H1 (cell line): ENCODE results near the gene KRCC1. TPM values are rescaled to one million over a fixed set of nuclear protein-coding genes. Genes with fewer than 3 reads are reported as not detected.
"Not testable (repeated sequence)": the region's sequence is repeated elsewhere in the genome, so short reads cannot be mapped to it uniquely, and the experiment has no call there.

ENCODE experiments used
- CTCF ChIA-PET: fragments of 300-600 bp; sonication (Branson Sonifier 250); formaldehyde crosslinking; loops from one replicate; lab custom pipeline; 2021; ENCODE audit not compliant: partially characterized antibody; lab: Charles Lee
- POLR2A ChIA-PET: fragments of 300-600 bp; sonication (Branson Sonifier 250); formaldehyde crosslinking; loops from one replicate; lab custom pipeline; 2021; ENCODE audit warnings: inconsistent platforms; ENCODE audit not compliant: partially characterized antibody; lab: Charles Lee
- DNase-seq, 2 experiments: peaks; one replicate each; pipeline versions ENCODE4 v3.0.0 to v3.0.0-alpha.2; 2010 to 2022; ENCODE audit warnings: low spot score in 2 of 2, low read depth in 1 of 2, mixed read lengths in 1 of 2
- FAIRE-seq: peaks from 2 replicates; lab custom pipeline; 2011; peaks lifted over from hg19 to GRCh38; lab: Jason Lieb, UNC
- H2AFZ ChIP-seq: 2 replicates; pipeline ENCODE4 v1.8.1; 2012; ENCODE audit warnings: low read length, inconsistent platforms
- H2AK5ac ChIP-seq: 2 replicates; pipeline ENCODE4 v1.6.1; 2013; ENCODE audit warnings: low read depth, low read length
- H2BK120ac ChIP-seq: replicated peaks from 2 replicates; pipeline ENCODE3; 2013; ENCODE audit warnings: low read depth, low read length, inconsistent platforms
- H2BK12ac ChIP-seq: 2 replicates; pipeline ENCODE4 v1.6.1; 2013; ENCODE audit warnings: low read depth, low read length
- H2BK15ac ChIP-seq: 2 replicates; pipeline ENCODE4 v1.6.1; 2013; ENCODE audit warnings: low read length
- H2BK20ac ChIP-seq: 2 replicates; pipeline ENCODE4 v1.6.1; 2013; ENCODE audit warnings: low read length
- H2BK5ac ChIP-seq: 2 replicates; pipeline ENCODE4 v1.6.1; 2013; ENCODE audit warnings: low read depth, low read length
- H3K14ac ChIP-seq: 2 replicates; pipeline ENCODE4 v1.6.1; 2013; ENCODE audit warnings: inconsistent platforms; ENCODE audit not compliant: insufficient read length
- H3K18ac ChIP-seq: 2 replicates; pipeline ENCODE4 v1.6.1; 2013; ENCODE audit warnings: low read length; ENCODE audit errors: extremely low read depth
- H3K23ac ChIP-seq: 2 replicates; pipeline ENCODE4 v1.6.1; 2013; ENCODE audit warnings: inconsistent platforms; ENCODE audit not compliant: insufficient read length
- H3K23me2 ChIP-seq: 2 replicates; pipeline ENCODE4 v1.6.1; 2013; ENCODE audit warnings: low read depth, low read length
- H3K27ac ChIP-seq: 2 replicates; pipeline ENCODE4 v1.6.1; 2011; ENCODE audit warnings: low read depth, low read length, inconsistent platforms
- H3K27me3 ChIP-seq, 4 experiments: replicated peaks in 1 of 4; 1 replicate in 1 of 4; 2 replicates in 3 of 4; pipeline versions ENCODE4 v1.6.1 to v1.8.1; 2011 to 2013; ENCODE audit warnings: low read length in 3 of 4, mild to moderate bottlenecking in 3 of 4, inconsistent platforms in 2 of 4, mixed read lengths in 2 of 4, moderate library complexity in 1 of 4; ENCODE audit not compliant: control insufficient read depth in 3 of 4, insufficient read depth in 3 of 4; ENCODE audit errors: extremely low read depth in 1 of 4
- H3K36me3 ChIP-seq, 4 experiments: 2 replicates each; pipeline versions ENCODE4 v1.6.1 to v1.8.1; 2011 to 2013; ENCODE audit warnings: mild to moderate bottlenecking in 4 of 4, low read length in 3 of 4, moderate library complexity in 2 of 4, control low read depth in 1 of 4, inconsistent platforms in 1 of 4; ENCODE audit not compliant: insufficient read depth in 4 of 4, control insufficient read depth in 2 of 4
- H3K4ac ChIP-seq: replicated peaks from 2 replicates; pipeline ENCODE3; 2013; ENCODE audit warnings: low read length, low read depth, mixed read lengths, inconsistent platforms; ENCODE audit not compliant: insufficient read length
- H3K4me1 ChIP-seq, 4 experiments: replicated peaks in 1 of 4; 1 replicate in 1 of 4; 2 replicates in 3 of 4; pipeline versions ENCODE4 v1.6.1 to v1.8.1; 2011 to 2013; ENCODE audit warnings: low read length in 3 of 4, inconsistent platforms in 2 of 4, mixed read lengths in 1 of 4; ENCODE audit not compliant: insufficient read depth in 4 of 4, control insufficient read depth in 3 of 4
- H3K4me2 ChIP-seq, 2 experiments: 2 replicates each; pipeline versions ENCODE4 v1.6.1 to v1.8.1; 2011 to 2013; ENCODE audit warnings: low read depth in 2 of 2, low read length in 2 of 2, control low read depth in 1 of 2, inconsistent platforms in 1 of 2, mild to moderate bottlenecking in 1 of 2; ENCODE audit not compliant: insufficient read depth in 1 of 2
- H3K4me3 ChIP-seq, 4 experiments: fragments of 200-600, 300-600 bp in 1 of 4; sonication (generic), shearing (Covaris generic), sonication (Bioruptor Twin) in 1 of 4; 2 replicates each; pipeline versions ENCODE4 v1.5.1 to v1.8.1; 2011 to 2016; ENCODE audit warnings: low read length in 4 of 4, low read depth in 3 of 4, control low read depth in 2 of 4, inconsistent platforms in 2 of 4, mild to moderate bottlenecking in 2 of 4, mixed read lengths in 1 of 4, moderate library complexity in 1 of 4; ENCODE audit not compliant: insufficient read depth in 2 of 4; ENCODE audit errors: extremely low read depth in 1 of 4
- H3K56ac ChIP-seq: replicated peaks from 2 replicates; pipeline ENCODE3; 2013; ENCODE audit warnings: low read depth, mild to moderate bottlenecking, mixed read lengths, low read length, inconsistent platforms; ENCODE audit not compliant: insufficient read length
- H3K79me1 ChIP-seq: 2 replicates; pipeline ENCODE4 v1.6.1; 2013; ENCODE audit warnings: low read depth, low read length, control low read depth
- H3K79me2 ChIP-seq, 2 experiments: 2 replicates each; pipeline versions ENCODE4 v1.6.1 to v1.8.1; 2012 to 2013; ENCODE audit warnings: low read length in 2 of 2, mild to moderate bottlenecking in 2 of 2, inconsistent platforms in 1 of 2; ENCODE audit not compliant: insufficient read depth in 2 of 2, control insufficient read depth in 1 of 2
- H3K9ac ChIP-seq, 4 experiments: replicated peaks in 1 of 4; 1 replicate in 1 of 4; 2 replicates in 3 of 4; pipeline versions ENCODE4 v1.6.1 to v1.8.1; 2011 to 2013; ENCODE audit warnings: low read depth in 3 of 4, low read length in 3 of 4, control low read depth in 2 of 4, mild to moderate bottlenecking in 2 of 4, moderate library complexity in 2 of 4, inconsistent platforms in 1 of 4; ENCODE audit errors: extremely low read depth in 1 of 4
- H3K9me3 ChIP-seq, 2 experiments: 2 replicates each; pipeline versions ENCODE4 v1.6.1 to v1.8.1; 2012 to 2013; ENCODE audit warnings: mild to moderate bottlenecking in 2 of 2, moderate library complexity in 2 of 2, control low read depth in 1 of 2, inconsistent platforms in 1 of 2, low read depth in 1 of 2, low read length in 1 of 2, mixed read lengths in 1 of 2; ENCODE audit not compliant: insufficient read depth in 2 of 2
- H4K20me1 ChIP-seq, 2 experiments: replicated peaks in 1 of 2; 2 replicates each; pipeline versions ENCODE3 to v1.8.1; 2011 to 2013; ENCODE audit warnings: inconsistent platforms in 2 of 2, low read length in 2 of 2, mild to moderate bottlenecking in 1 of 2; ENCODE audit not compliant: insufficient read depth in 2 of 2, control insufficient read depth in 1 of 2
- H4K5ac ChIP-seq: 2 replicates; pipeline ENCODE4 v1.6.1; 2013; ENCODE audit warnings: low read length, low read depth, mixed read lengths, inconsistent platforms; ENCODE audit not compliant: insufficient read length
- H4K8ac ChIP-seq: 2 replicates; pipeline ENCODE4 v1.8.0; 2013; ENCODE audit warnings: mild to moderate bottlenecking, moderate library complexity, low read length, inconsistent platforms; ENCODE audit not compliant: insufficient read depth; ENCODE audit errors: extremely low read depth
- H4K91ac ChIP-seq: replicated peaks from 2 replicates; pipeline ENCODE3; 2013; ENCODE audit warnings: low read length, mixed read lengths, inconsistent platforms; ENCODE audit not compliant: insufficient read length
- WGBS, 2 experiments: shearing (Covaris generic) in 1 of 2; methylation state at CpG; one replicate each; pipeline versions ENCODE4 v1.1.6 to v1.1.7; 2013 to 2015; ENCODE audit warnings: low lambda C conversion rate in 2 of 2, mixed read lengths in 2 of 2, inconsistent platforms in 1 of 2, low coverage in 1 of 2, missing lambda C conversion rate in 1 of 2; ENCODE audit not compliant: insufficient replicate concordance in 2 of 2, insufficient coverage in 1 of 2, insufficient read length in 1 of 2; ENCODE audit errors: extremely low coverage in 1 of 2, missing lambda C conversion rate in 1 of 2; 5-methylcytosine and 5-hydroxymethylcytosine counted together
- polyA plus RNA-seq, 7 experiments: library from polyadenylated mRNA; depleted of rRNA in 3 of 7; stranded (reverse) in 5 of 7; unstranded in 2 of 7; fragments of >200 nt in 5 of 7; fragments of 200-250 nt in 2 of 7; gene quantifications; 1 replicate in 5 of 7; 2 replicates in 1 of 7; 4 replicates in 1 of 7; pipeline versions ENCODE4 v1.2.1 to v1.2.3, GENCODE V29; 2011 to 2013; ENCODE audit warnings: missing spikeins in 2 of 7, mixed read lengths in 2 of 7
- total RNA-seq: library from RNA; stranded (reverse); fragmentation: NEBNext Ultra II Directional; extraction: Animal tissue kit (Norgen Biotek cat#: 25700); gene quantifications from 2 replicates; pipeline ENCODE4 v1.2.1, GENCODE V29; 2021

KRCC1 gene
- total and polyA plus RNA-seq, 2 of the 8 experiments (the other 6 are each of a cell fraction or from before 2014, with no cell fraction given) = 5.1 to 8.5 TPM

GRCh38 chr2:87994304-87994850 lies 61.2 kb downstream of the KRCC1 start:
- H2AFZ ChIP-seq, H2BK20ac ChIP-seq, H4K5ac ChIP-seq, H3K9me3 ChIP-seq, H2BK5ac ChIP-seq, H3K36me3 ChIP-seq, H3K9ac ChIP-seq, H4K8ac ChIP-seq, H4K91ac ChIP-seq, H4K20me1 ChIP-seq, H3K79me2 ChIP-seq, H2AK5ac ChIP-seq, H2BK12ac ChIP-seq, POLR2A ChIA-PET, DNase-seq, H3K4ac ChIP-seq, H3K27me3 ChIP-seq, H3K4me2 ChIP-seq, H3K18ac ChIP-seq, H3K4me3 ChIP-seq, FAIRE-seq, H3K27ac ChIP-seq, H2BK120ac ChIP-seq, H3K23ac ChIP-seq, H3K56ac ChIP-seq, H3K14ac ChIP-seq, H2BK15ac ChIP-seq, H3K4me1 ChIP-seq, H3K79me1 ChIP-seq, H3K23me2 ChIP-seq, CTCF ChIA-PET: not testable (repeated sequence)
- 78% methylated on average over 7 of the region's 7 CpGs; no CpG with 5 or more reads in 1 of the 2 experiments for WGBS, 2 experiments

- H3K79me1 ChIP-seq, H3K23me2 ChIP-seq, H3K4me3 ChIP-seq, POLR2A ChIA-PET, H3K56ac ChIP-seq, H4K8ac ChIP-seq, H3K27ac ChIP-seq, H2BK5ac ChIP-seq, H3K79me2 ChIP-seq, DNase-seq, H2BK120ac ChIP-seq, FAIRE-seq, H3K4ac ChIP-seq, H4K91ac ChIP-seq, H2BK20ac ChIP-seq, H2BK12ac ChIP-seq, H2AK5ac ChIP-seq, H2BK15ac ChIP-seq, CTCF ChIA-PET, H3K27me3 ChIP-seq, H3K4me2 ChIP-seq, H4K20me1 ChIP-seq, H2AFZ ChIP-seq, H3K9me3 ChIP-seq, H3K18ac ChIP-seq, H3K14ac ChIP-seq, H3K36me3 ChIP-seq, H3K9ac ChIP-seq, H4K5ac ChIP-seq, H3K23ac ChIP-seq, H3K4me1 ChIP-seq: not testable (repeated sequence)
- WGBS, 2 experiments = no CpG with 5 or more reads among the region's 3 CpGs
These were observed 63.0 kb downstream of the KRCC1 start for GRCh38 chr2:87992569-87992968.
